ENCODE data around the gene U2SURP.

DNA sequence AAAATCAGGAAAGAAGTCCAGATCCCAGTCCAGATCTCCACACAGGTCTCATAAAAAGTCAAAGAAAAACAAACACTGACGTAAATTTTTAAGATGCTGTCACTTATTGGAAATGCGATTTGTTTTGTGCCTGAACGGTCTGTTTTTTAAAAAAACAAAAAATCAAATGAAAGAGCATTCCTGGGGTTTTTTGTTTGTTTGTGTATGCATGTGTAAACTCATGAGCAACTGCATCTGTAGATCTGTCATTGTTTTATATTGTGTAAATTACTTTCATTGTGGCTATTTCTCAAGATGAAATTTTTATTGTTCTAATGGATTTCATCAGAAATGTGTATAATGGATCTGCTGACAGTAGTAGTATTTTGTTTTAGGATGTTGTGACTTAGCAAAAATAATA, 55.0 kb downstream of the U2SURP start:
- TF ChIP-seq CTCF (IDR thresholded peaks at IDR 0.05) (no peak), POLR2A (IDR thresholded peaks at IDR 0.05) (no peak), POLR2AphosphoS5 (IDR thresholded peaks at IDR 0.05) (no peak), EP300 (IDR thresholded peaks at IDR 0.05) (no peak)

All from upper lobe of left lung (tissue), 4 donors.